ENCODE results near the gene MBNL3. TPM values are rescaled to one million over a fixed set of nuclear protein-coding genes. Genes with fewer than 3 reads are reported as not detected.

Gene MBNL3
- total RNA-seq, 8 experiments from 2014 or later: 0.38 to 9.0 (median 2.4) TPM

DNA sequence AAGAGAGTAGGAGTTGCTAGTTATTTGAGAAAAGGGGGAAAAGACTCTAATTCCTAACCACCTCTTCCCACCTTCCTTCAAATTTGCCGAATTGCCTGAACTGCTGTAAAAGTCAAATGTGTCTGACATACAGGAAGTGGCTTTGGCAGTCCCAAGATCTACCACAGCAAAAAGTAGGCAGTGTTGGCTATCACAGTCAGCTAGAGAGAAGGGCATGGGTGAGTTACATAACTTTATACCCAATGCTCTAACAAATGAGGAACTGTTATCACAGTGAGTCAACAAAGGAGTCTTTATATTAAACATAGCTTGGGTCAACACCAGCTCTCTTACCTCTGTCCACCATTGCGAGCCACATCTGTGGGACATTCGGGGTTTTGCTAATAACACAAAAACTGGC lies 2.4 kb upstream of the MBNL3 start:
- no peak for ATAC-seq (replicated peaks in 6 of 8)
- 15 to 60% methylated on average over 1 to 3 of the region's 3 CpGs; no CpG with 5 or more reads in 8 of the 10 experiments for WGBS, 10 experiments
- peaks cover 0 to 3% of the 10 kb centered on the region in 2 donors for H3K4me1 ChIP-seq (replicated peaks in 1 of 2)
- in situ Hi-C loops (cut with MboI; ENCODE audit: low pct_unique_long_range_greater_than_20kb in 2 of 9, low sequenced_read_pairs in 9 of 9, unreplicated experiment in 9 of 9): no loop called here
- no peak overlapping the region for H3K27ac ChIP-seq
- H3K4me3 ChIP-seq: no peak overlapping the region

DNA sequence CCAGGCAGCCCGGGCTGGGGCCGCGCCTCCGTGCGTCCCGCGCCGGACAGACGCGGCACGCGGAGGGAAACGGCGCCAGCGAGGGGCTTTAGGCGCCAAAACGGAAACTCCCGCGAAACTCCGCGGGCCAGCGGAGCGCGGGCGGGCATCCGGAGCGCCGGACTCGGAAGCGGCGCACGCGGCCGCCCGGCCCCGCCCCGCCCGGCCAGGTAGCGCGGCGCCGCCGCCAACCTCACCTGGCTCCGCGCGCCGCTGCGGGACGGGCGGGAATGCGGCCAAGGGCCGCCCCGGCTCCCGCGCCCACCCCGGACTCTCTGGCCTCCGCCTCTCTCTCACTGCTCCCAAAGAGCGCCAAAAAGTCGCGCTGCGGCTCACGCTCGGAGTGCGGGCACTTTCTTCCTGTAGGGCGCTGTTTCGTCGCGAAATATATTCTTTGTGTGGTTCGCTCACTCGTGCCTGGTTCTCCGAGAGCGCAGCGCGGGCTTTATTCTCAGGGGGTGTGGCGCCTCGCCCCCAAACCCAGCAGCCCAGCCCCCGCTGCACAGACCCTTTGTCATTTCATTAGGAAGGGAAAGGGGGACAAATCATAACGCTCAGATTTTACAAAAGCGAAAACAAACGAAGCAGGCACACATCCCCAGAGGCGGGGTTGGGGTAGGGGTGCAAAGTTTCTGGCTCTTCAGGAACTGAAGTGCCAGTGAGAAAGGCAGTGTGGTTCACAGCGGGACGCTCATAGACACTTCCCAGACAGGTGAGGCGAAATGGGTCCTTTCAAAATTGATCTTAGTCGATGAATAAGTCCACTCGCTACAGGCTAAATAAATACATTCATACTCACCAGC lies 961 bp upstream of the MBNL3 start:
- 0 to 30% (median 3%) methylated on average over 1 to 7 of the region's 86 CpGs; no CpG with 5 or more reads in 7 of the 10 experiments for WGBS, 10 experiments
- Histone ChIP-seq H3K4me1 (replicated peaks in 1 of 2) (peaks cover 0 to 3% of the 10 kb centered on the region in 2 donors), H3K4me3 (peak overlapping the region; percentile 50 to 54 (median 52)), H3K27ac (no peak overlapping the region)
- ATAC-seq (replicated peaks in 6 of 8): peak; percentile 15 to 60 (median 47)
- in situ Hi-C loops (cut with MboI; ENCODE audit: low pct_unique_long_range_greater_than_20kb in 2 of 9, low sequenced_read_pairs in 9 of 9, unreplicated experiment in 9 of 9): no loop called here

DNA sequence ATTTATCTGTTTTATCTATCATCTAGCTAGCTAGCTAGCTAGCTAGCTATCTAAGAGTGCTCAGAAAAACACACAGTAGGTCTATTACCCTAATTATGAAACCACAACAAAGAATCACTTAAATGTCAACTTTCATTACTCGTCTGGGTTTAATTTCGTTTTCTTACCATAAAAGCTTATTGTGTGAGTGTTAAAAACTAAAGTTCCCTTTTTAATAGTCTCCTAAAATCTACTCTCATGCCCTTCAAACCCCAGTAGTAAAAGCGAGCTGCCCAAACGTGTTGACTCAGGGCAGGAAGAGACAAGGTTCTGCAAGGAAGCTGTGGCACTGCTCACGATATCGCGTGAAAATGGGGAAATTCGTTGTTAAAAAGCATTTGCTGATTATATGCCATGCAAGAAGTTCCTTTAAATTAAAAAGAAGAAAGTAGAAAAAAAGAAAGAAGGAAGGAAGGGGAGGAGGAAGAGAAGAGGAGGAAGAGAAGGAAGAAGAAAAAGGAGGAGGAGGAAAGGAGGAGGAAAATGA lies 595 bp downstream of the MBNL3 start:
- Histone ChIP-seq H3K27ac (no peak overlapping the region), H3K4me3 (peak overlapping the region; percentile 50 to 54 (median 52)), H3K4me1 (replicated peaks in 1 of 2) (peaks cover 0 to 3% of the 10 kb centered on the region in 2 donors)
- in situ Hi-C loops (cut with MboI; ENCODE audit: low pct_unique_long_range_greater_than_20kb in 2 of 9, low sequenced_read_pairs in 9 of 9, unreplicated experiment in 9 of 9): no loop called here
- peak in 2 of 8 experiments; percentile 5 to 9 for ATAC-seq (replicated peaks in 6 of 8)
- WGBS, 10 experiments: 0 to 28% (median 2%) methylated on average over 2 to 8 of the region's 8 CpGs; no CpG with 5 or more reads in 3 of the 10 experiments

DNA sequence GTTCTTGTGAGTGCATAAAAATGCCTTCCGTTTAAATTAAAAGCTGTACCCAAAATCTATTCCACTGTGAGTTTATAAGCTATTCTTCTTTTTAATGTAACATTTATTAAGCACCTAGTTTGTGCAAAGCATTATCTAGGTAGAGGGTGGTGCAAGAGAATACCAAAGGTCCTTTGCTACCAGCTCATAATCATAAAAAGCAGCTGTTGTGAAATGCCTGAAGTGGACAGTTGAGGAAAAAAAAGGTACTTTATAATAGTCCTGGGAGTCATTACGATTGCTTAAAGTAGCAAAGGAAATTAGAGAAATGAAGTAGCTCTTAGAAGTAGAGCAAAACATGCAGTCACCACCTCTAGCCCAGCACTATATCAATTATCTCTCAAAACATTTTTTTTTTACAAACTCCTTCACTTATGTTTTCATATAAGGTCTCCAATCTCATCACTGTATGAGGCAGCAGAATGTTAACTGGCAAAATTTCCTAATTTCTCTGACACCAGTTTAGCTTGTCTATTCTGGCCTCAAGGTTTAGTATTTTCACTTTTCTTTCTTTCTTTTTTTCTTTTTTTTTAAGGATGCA lies 2.1 kb downstream of the MBNL3 start:
- Histone ChIP-seq H3K27ac (no peak overlapping the region), H3K4me1 (replicated peaks in 1 of 2) (peaks cover 2 to 3% of the 10 kb centered on the region in 2 donors), H3K4me3 (no peak overlapping the region)
- in situ Hi-C loops (cut with MboI; ENCODE audit: low pct_unique_long_range_greater_than_20kb in 2 of 9, low sequenced_read_pairs in 9 of 9, unreplicated experiment in 9 of 9): no loop called here
- ATAC-seq (replicated peaks in 6 of 8): no peak
- WGBS, 10 experiments: 0 to 100% (median 63%) methylated on average over 1 to 2 of the region's 2 CpGs; no CpG with 5 or more reads in 4 of the 10 experiments

DNA sequence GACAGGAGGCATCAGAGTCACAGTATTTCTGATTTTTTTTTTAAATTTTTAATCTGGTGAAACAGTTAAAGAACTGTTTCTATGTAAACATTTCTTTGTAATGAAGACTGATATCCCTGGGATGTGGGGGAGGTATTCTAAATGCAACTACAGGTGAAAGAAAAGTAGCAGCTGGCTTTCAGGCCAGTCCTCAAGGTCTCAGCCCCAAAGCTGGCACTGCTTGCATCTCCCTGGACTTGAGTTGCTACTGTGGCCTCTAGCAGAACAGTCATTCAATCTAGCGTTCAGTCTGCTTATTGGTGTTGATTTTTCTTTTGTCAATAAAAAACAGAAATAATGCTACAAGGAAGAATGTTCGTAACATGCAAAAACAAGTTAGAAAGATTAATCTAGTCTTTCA lies 4.9 kb downstream of the MBNL3 start:
- Histone ChIP-seq H3K27ac (no peak overlapping the region), H3K4me1 (replicated peaks in 1 of 2) (peaks cover 9 to 12% of the 10 kb centered on the region in 2 donors), H3K4me3 (no peak overlapping the region)
- no peak for ATAC-seq (replicated peaks in 6 of 8)
- in situ Hi-C loops (cut with MboI; ENCODE audit: low pct_unique_long_range_greater_than_20kb in 2 of 9, low sequenced_read_pairs in 9 of 9, unreplicated experiment in 9 of 9): no loop called here
- WGBS, 10 experiments: 29 to 100% (median 67%) methylated on average over 1 to 2 of the region's 2 CpGs; no CpG with 5 or more reads in 6 of the 10 experiments

DNA sequence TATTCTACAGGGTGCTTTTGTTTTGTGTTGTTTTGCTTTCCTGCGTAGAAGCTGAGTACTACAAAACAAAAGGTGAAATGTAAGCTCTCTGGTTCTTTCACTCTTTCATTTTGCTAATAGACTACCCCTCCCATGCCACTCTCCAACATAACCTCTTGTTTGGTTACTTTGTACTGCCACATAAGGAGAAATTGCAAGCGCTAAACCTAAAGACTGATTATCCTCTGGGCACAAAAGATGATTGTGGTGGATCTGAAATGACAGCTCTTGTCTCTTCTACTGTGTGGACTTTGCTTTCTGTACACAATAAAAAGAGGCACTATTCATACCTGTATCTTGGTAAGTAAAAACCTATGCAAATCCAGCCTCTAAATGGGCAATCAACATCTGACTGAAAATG lies 5.3 kb downstream of the MBNL3 start:
- WGBS, 10 experiments: 20 to 75% (median 68%) methylated on average over 1 to 2 of the region's 2 CpGs; no CpG with 5 or more reads in 7 of the 10 experiments
- in situ Hi-C loops (cut with MboI; ENCODE audit: low pct_unique_long_range_greater_than_20kb in 2 of 9, low sequenced_read_pairs in 9 of 9, unreplicated experiment in 9 of 9): no loop called here
- no peak for ATAC-seq (replicated peaks in 6 of 8)
- Histone ChIP-seq H3K4me1 (replicated peaks in 1 of 2) (peaks cover 9 to 12% of the 10 kb centered on the region in 2 donors), H3K4me3 (no peak overlapping the region), H3K27ac (no peak overlapping the region)

DNA sequence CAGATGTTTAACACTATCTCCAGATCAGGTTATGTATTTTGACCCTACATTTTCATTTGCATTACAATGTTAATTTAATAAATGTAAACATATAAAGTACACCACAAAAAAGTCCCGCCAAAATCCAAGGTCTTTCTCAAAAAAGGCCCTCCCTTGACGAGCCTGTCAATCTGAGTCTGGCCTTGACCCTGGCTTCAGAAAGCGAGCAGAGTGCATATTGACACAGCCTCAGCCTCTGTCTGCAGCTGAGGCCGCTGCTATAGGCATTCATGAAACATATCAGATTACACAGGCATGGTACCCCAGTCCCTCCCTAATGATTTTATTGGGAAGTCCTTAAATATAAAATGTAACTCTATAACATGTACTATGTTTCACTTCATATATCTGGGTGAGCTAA lies 6.2 kb downstream of the MBNL3 start:
- Histone ChIP-seq H3K27ac (no peak overlapping the region), H3K4me3 (no peak overlapping the region), H3K4me1 (replicated peaks in 1 of 2) (peaks cover 6 to 12% of the 10 kb centered on the region in 2 donors)
- WGBS, 10 experiments: 20 to 48% (median 20%) methylated on average over 1 to 4 of the region's 4 CpGs; no CpG with 5 or more reads in 6 of the 10 experiments
- in situ Hi-C loops (cut with MboI; ENCODE audit: low pct_unique_long_range_greater_than_20kb in 2 of 9, low sequenced_read_pairs in 9 of 9, unreplicated experiment in 9 of 9): no loop called here
- no peak for ATAC-seq (replicated peaks in 6 of 8)

DNA sequence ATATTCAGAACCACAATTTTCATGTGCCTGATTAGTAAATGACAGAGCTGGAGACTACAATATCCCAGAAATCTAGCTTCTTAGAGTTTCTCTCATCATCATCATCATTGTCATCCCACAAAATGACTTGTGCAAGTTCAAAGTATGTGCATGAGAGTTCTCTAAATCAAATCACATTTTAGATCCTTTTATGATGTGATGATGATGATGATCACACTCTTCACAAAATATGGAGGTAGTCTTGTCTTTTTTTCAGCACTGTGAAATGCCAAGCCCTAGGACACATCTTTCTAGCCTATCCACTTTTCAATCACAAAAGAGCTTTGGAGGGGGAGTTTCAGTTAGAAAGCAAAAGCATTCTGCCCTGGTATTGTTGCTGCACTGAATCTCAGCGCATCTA lies 7.4 kb downstream of the MBNL3 start:
- H3K27ac ChIP-seq: no peak overlapping the region
- in situ Hi-C loops (cut with MboI; ENCODE audit: low pct_unique_long_range_greater_than_20kb in 2 of 9, low sequenced_read_pairs in 9 of 9, unreplicated experiment in 9 of 9): no loop called here
- no peak overlapping the region for H3K4me3 ChIP-seq
- peaks cover 6 to 12% of the 10 kb centered on the region in 2 donors for H3K4me1 ChIP-seq (replicated peaks in 1 of 2)
- 0 to 80% methylated on average over 1 of the region's 1 CpG; no CpG with 5 or more reads in 8 of the 10 experiments for WGBS, 10 experiments
- ATAC-seq (replicated peaks in 6 of 8): no peak

DNA sequence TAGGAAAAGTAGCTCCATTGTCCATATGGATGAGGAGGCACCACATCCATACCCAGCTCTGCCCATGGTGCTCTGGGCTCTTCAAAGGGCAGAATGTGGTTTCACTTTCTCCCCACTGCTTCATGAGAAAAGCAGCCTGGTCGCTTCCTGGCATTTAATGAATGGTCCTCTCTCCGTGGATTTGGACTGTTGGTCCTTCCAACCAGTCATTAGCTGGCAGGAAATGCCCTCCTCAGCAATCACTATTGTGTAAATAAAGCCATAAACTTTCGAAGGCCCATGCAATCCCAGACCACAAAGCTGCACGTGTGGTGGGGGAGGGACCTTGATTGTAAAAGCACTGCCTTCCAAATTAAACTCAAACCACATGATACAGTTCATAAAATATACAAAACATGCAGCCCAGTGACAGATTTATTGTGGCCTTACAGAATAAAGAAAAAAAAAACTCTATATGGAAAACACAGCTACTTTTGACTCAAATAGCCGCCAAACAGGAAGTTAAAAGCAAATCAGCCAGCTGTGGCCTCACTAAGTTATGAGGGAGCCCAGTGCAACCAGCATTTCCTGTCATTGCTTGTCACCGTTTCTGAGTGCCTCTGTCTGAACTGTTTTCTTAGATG lies 8.1 kb downstream of the MBNL3 start:
- H3K4me3 ChIP-seq: no peak overlapping the region
- ATAC-seq (replicated peaks in 6 of 8): peak; percentile 50 to 84 (median 62)

DNA sequence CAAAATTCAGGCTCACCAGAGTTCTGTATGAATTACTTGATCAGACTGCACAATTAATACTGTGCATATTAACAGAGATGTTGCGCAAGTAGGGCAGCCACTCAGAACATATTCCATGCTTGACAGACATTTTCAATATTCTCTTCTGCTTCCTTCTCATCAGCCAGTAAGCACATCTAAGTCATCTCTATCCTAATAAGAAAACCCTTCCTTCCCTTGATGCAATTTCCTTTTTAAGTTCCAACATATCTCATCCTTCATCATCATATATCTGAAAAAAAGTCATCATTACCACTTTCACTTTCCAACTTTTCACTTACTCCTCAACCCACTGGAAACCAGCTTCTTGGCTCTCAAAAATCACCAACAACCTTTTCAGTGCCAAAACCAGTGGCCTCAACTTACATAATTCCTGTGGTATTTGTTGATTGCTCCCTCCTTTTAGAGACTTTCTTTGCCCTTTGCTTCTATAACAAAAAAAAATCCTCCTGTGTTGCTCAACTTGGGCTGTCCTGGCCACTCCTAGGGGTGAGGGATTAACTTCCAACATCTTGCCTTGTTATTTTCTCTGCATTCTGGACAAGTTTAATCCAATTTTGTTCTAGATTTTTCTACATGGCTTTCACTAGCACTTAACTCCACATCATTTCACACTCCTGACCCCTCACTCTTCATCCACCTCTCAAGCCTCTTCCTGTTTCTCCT lies 14.1 kb downstream of the MBNL3 start:
- WGBS, 10 experiments: 50 to 100% (median 94%) methylated on average over 1 of the region's 1 CpG; no CpG with 5 or more reads in 6 of the 10 experiments
- no peak for ATAC-seq (replicated peaks in 6 of 8)
- in situ Hi-C loops (cut with MboI; ENCODE audit: low pct_unique_long_range_greater_than_20kb in 2 of 9, low sequenced_read_pairs in 9 of 9, unreplicated experiment in 9 of 9): no loop called here

More for the DNA sequence above, 8.1 kb downstream of the MBNL3 start:
- no peak overlapping the region for H3K27ac ChIP-seq
- WGBS, 10 experiments: 0 to 20% (median 7%) methylated on average over 1 to 5 of the region's 6 CpGs; no CpG with 5 or more reads in 5 of the 10 experiments
- peaks cover 6 to 12% of the 10 kb centered on the region in 2 donors for H3K4me1 ChIP-seq (replicated peaks in 1 of 2)
- in situ Hi-C loops (cut with MboI; ENCODE audit: low pct_unique_long_range_greater_than_20kb in 2 of 9, low sequenced_read_pairs in 9 of 9, unreplicated experiment in 9 of 9): no loop called here

DNA sequence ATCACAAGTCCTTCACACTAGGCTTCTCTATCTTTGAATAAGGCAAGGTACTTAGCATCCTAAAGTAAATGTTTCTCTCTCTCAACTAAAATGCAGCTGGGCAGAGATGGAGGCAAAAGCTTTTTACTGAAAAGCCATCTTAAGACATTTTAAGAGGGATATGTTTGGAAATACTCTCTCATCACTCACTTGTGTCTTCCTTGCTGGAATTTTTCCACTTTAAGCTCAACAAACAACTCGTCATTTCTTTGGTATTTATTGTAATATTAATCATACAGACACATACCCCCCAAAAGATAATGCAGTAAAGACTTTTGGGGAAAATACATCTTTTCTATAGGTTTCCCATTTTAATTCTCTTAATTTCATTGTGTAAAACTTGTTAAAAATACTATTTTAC lies 16.4 kb downstream of the MBNL3 start:
- H3K4me3 ChIP-seq: no peak overlapping the region
- no peaks in the 10 kb centered on the region for H3K4me1 ChIP-seq (replicated peaks in 1 of 2)
- ATAC-seq (replicated peaks in 6 of 8): no peak
- 0 to 36% (median 24%) methylated on average over 1 of the region's 1 CpG; no CpG with 5 or more reads in 6 of the 10 experiments for WGBS, 10 experiments
- in situ Hi-C loops (cut with MboI; ENCODE audit: low pct_unique_long_range_greater_than_20kb in 2 of 9, low sequenced_read_pairs in 9 of 9, unreplicated experiment in 9 of 9): no loop called here
- no peak overlapping the region for H3K27ac ChIP-seq

More for the DNA sequence above, 14.1 kb downstream of the MBNL3 start:
- no peak overlapping the region for H3K4me3 ChIP-seq
- H3K4me1 ChIP-seq (replicated peaks in 1 of 2): no peaks in the 10 kb centered on the region
- H3K27ac ChIP-seq: no peak overlapping the region

DNA sequence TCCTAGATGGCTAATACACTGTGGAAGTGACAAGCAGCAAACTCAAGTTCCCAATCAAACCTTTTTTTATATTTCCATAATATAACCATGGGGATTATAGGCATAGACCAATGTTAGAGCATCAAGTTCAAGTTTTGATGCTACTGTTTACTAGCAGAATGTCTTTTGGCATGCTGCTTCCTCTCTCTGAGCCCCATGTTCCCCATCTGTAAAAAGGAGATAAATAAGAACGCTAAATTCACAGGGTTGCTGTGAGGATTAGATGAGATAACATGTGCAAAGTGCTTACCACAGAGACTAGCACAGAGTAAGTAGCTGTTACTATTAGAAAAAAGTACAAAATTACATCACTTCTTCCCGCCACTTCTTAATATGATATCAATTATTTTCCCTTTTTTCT lies 18.0 kb downstream of the MBNL3 start:
- no peak overlapping the region for H3K4me3 ChIP-seq
- H3K4me1 ChIP-seq (replicated peaks in 1 of 2): no peaks in the 10 kb centered on the region
- in situ Hi-C loops (cut with MboI; ENCODE audit: low pct_unique_long_range_greater_than_20kb in 2 of 9, low sequenced_read_pairs in 9 of 9, unreplicated experiment in 9 of 9): no loop called here
- WGBS, 10 experiments: 10 to 100% (median 100%) methylated on average over 1 to 2 of the region's 2 CpGs; no CpG with 5 or more reads in 5 of the 10 experiments
- no peak overlapping the region for H3K27ac ChIP-seq
- ATAC-seq (replicated peaks in 6 of 8): no peak
